GM12891 (cell line): ENCODE measurements around the gene ARHGEF6.

ENCODE experiments used
- PAX5 ChIP-seq: IDR thresholded peaks from 2 replicates; pipeline ENCODE4 v1.6.1; 2011; ENCODE audit warnings: low read length, moderate library complexity, mild to moderate bottlenecking; ENCODE audit not compliant: insufficient read depth, severe bottlenecking
- POLR2A ChIP-seq: IDR thresholded peaks from 2 replicates; pipeline ENCODE4 v1.6.1; 2011; ENCODE audit warnings: low read depth, low read length, control low read depth
- POLR2AphosphoS5 ChIP-seq: IDR thresholded peaks from 2 replicates; pipeline ENCODE4 v1.6.1; 2011; ENCODE audit warnings: low read depth, low read length, control low read depth
- POU2F2 ChIP-seq: IDR thresholded peaks from 2 replicates; pipeline ENCODE4 v1.6.1; 2011; ENCODE audit warnings: low read depth, mild to moderate bottlenecking, control low read depth, low read length, moderate library complexity
- SPI1 ChIP-seq: IDR thresholded peaks from 2 replicates; pipeline ENCODE4 v1.6.1; 2011; ENCODE audit warnings: low read depth, low read length, control low read depth
- TAF1 ChIP-seq: IDR thresholded peaks from 2 replicates; pipeline ENCODE4 v1.6.1; 2011; ENCODE audit warnings: low read depth, low read length, control low read depth

- TF ChIP-seq POLR2AphosphoS5 (no peak), POLR2A (no peak), POU2F2 (no peak), SPI1 (no peak), TAF1 (no peak), PAX5 (no peak)
Observed at GRCh38 chrX:136778020-136778419, 2.7 kb downstream of the ARHGEF6 start.
